ENCODE results near the gene KCNN3. TPM values are rescaled to one million over a fixed set of nuclear protein-coding genes. Genes with fewer than 3 reads are reported as not detected.
A peak's percentile ranks its signal among the peaks of the same experiment; 100 is the strongest.

Gene KCNN3
- total RNA-seq, 1 donor from 2014 or later = 0.92 TPM

GRCh38 chr1:154878371-154879037 is 8.4 kb upstream of the KCNN3 start:
- Mint-ChIP-seq H3K36me3 (ENCODE audit: low read depth) (no peaks in the 10 kb centered on the region), H3K27me3 (ENCODE audit: low read depth) (peaks cover 9% of the 10 kb centered on the region), H3K27ac (ENCODE audit: unreplicated experiment) (no peak overlapping the region), H3K9me3 (ENCODE audit: low read depth) (no peaks in the 10 kb centered on the region), H3K4me1 (ENCODE audit: low read depth) (peaks cover 5% of the 10 kb centered on the region), H3K4me3 (ENCODE audit: unreplicated experiment) (no peak overlapping the region)
- DNase-seq (ENCODE audit: low spot score) = no peak
- TF ChIP-seq CTCF (IDR thresholded peaks at IDR 0.05) = peak; percentile 97

GRCh38 chr1:154877370-154877974 is 7.4 kb upstream of the KCNN3 start:
- H3K4me1 Mint-ChIP-seq (ENCODE audit: low read depth) = peaks cover 5% of the 10 kb centered on the region
- H3K27ac Mint-ChIP-seq (ENCODE audit: unreplicated experiment) = no peak overlapping the region
- no peak for DNase-seq (ENCODE audit: low spot score)
- H3K4me3 Mint-ChIP-seq (ENCODE audit: unreplicated experiment) = no peak overlapping the region
- H3K36me3 Mint-ChIP-seq (ENCODE audit: low read depth) = no peaks in the 10 kb centered on the region
- TF ChIP-seq CTCF (IDR thresholded peaks at IDR 0.05) = no peak
- H3K27me3 Mint-ChIP-seq (ENCODE audit: low read depth) = peaks cover 9% of the 10 kb centered on the region
- H3K9me3 Mint-ChIP-seq (ENCODE audit: low read depth) = no peaks in the 10 kb centered on the region

GRCh38 chr1:154876842-154877369 is 6.8 kb upstream of the KCNN3 start:
- TF ChIP-seq CTCF (IDR thresholded peaks at IDR 0.05) = no peak
- H3K36me3 Mint-ChIP-seq (ENCODE audit: low read depth) = no peaks in the 10 kb centered on the region
- no peak overlapping the region for H3K27ac Mint-ChIP-seq (ENCODE audit: unreplicated experiment)
- H3K9me3 Mint-ChIP-seq (ENCODE audit: low read depth) = no peaks in the 10 kb centered on the region
- H3K4me3 Mint-ChIP-seq (ENCODE audit: unreplicated experiment) = no peak overlapping the region
- no peak for DNase-seq (ENCODE audit: low spot score)
- peaks cover 9% of the 10 kb centered on the region for H3K27me3 Mint-ChIP-seq (ENCODE audit: low read depth)
- peaks cover 5% of the 10 kb centered on the region for H3K4me1 Mint-ChIP-seq (ENCODE audit: low read depth)

GRCh38 chr1:154874465-154874864 is 4.4 kb upstream of the KCNN3 start:
- Mint-ChIP-seq H3K27ac (ENCODE audit: unreplicated experiment) (no peak overlapping the region), H3K9me3 (ENCODE audit: low read depth) (no peaks in the 10 kb centered on the region), H3K4me3 (ENCODE audit: unreplicated experiment) (no peak overlapping the region), H3K27me3 (ENCODE audit: low read depth) (peaks cover 10% of the 10 kb centered on the region), H3K4me1 (ENCODE audit: low read depth) (peaks cover 15% of the 10 kb centered on the region), H3K36me3 (ENCODE audit: low read depth) (no peaks in the 10 kb centered on the region)
- no peak for DNase-seq (ENCODE audit: low spot score)
- no peak for TF ChIP-seq CTCF (IDR thresholded peaks at IDR 0.05)

GRCh38 chr1:154873321-154873950 is 3.4 kb upstream of the KCNN3 start:
- no peak for TF ChIP-seq CTCF (IDR thresholded peaks at IDR 0.05)
- Mint-ChIP-seq H3K4me3 (ENCODE audit: unreplicated experiment) (no peak overlapping the region), H3K27ac (ENCODE audit: unreplicated experiment) (no peak overlapping the region), H3K36me3 (ENCODE audit: low read depth) (no peaks in the 10 kb centered on the region), H3K9me3 (ENCODE audit: low read depth) (no peaks in the 10 kb centered on the region), H3K27me3 (ENCODE audit: low read depth) (peaks cover 13% of the 10 kb centered on the region), H3K4me1 (ENCODE audit: low read depth) (peaks cover 25% of the 10 kb centered on the region)
- DNase-seq (ENCODE audit: low spot score) = no peak
